Measurements from ENCODE around the gene HTR3B. TPM values are rescaled to one million over a fixed set of nuclear protein-coding genes. Genes with fewer than 3 reads are reported as not detected.

Gene HTR3B
- total and polyA plus RNA-seq, 7 donors = 0.07 TPM; not detected in 6

DNA sequence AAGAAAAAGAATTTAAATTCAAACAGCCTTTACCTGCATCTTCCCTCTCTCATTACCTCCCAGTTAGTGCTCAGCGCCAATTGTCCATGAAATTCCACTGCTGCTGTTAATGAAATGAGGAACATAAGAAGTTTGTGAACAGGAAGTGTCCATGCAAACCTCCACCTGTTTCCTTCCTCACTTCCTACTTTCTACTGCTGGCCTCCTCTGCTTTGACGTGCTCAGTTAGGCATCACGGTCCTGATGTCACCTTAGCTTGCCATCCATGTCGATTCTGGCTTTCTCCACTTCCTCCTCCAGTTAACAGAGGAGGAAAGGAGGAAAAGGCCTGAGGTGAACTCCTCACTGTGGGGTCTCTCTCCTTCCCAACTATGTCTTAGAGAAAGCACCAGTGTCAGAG, 43.4 kb downstream of the HTR3B start:
- Histone ChIP-seq H3K27me3 (peaks cover 0 to 17% (median 5%) of the 10 kb centered on the region in 3 donors), H3K27ac (no peak overlapping the region), H3K4me1 (no peaks in the 10 kb centered on the region), H3K9me3 (no peaks in the 10 kb centered on the region), H3K36me3 (no peaks in the 10 kb centered on the region), H3K4me3 (no peak overlapping the region)
- no peak for DNase-seq
- intact Hi-C loops (cut with DNase I) = no loop called here
- TF ChIP-seq EP300 (IDR thresholded peaks at IDR 0.05) = no peak
- no peak for TF ChIP-seq POLR2A (IDR thresholded peaks at IDR 0.05)
- TF ChIP-seq, protein P1, sequence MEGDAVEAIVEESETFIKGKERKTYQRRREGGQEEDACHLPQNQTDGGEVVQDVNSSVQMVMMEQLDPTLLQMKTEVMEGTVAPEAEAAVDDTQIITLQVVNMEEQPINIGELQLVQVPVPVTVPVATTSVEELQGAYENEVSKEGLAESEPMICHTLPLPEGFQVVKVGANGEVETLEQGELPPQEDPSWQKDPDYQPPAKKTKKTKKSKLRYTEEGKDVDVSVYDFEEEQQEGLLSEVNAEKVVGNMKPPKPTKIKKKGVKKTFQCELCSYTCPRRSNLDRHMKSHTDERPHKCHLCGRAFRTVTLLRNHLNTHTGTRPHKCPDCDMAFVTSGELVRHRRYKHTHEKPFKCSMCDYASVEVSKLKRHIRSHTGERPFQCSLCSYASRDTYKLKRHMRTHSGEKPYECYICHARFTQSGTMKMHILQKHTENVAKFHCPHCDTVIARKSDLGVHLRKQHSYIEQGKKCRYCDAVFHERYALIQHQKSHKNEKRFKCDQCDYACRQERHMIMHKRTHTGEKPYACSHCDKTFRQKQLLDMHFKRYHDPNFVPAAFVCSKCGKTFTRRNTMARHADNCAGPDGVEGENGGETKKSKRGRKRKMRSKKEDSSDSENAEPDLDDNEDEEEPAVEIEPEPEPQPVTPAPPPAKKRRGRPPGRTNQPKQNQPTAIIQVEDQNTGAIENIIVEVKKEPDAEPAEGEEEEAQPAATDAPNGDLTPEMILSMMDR (IDR thresholded peaks at IDR 0.05) = no peak
- no peak for TF ChIP-seq POLR2AphosphoS5 (IDR thresholded peaks at IDR 0.05)
- 44 to 72% methylated on average over 4 of the region's 4 CpGs for WGBS, 2 donors

DNA sequence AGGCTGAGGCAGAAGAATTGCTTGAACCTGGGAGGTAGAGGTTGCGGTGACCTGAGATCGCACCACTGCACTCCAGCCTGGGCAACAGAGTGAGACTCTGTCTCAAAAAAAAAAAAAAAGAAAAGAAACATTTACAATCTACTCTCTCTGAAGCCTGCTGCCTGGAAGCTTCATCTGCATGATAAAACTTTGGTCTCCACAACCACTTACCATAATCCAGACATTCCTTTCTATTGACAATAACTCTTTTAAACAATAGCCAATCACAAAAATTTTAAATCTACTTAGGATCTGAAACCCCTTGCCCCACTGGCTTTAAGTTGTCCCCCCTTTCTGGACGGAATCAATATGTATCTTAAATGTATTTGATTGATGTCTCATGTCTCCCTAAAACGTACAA, 45.3 kb downstream of the HTR3B start:
- no peak overlapping the region for H3K4me3 ChIP-seq
- WGBS, 2 donors = 85 to 89% methylated on average over 4 of the region's 4 CpGs

DNA sequence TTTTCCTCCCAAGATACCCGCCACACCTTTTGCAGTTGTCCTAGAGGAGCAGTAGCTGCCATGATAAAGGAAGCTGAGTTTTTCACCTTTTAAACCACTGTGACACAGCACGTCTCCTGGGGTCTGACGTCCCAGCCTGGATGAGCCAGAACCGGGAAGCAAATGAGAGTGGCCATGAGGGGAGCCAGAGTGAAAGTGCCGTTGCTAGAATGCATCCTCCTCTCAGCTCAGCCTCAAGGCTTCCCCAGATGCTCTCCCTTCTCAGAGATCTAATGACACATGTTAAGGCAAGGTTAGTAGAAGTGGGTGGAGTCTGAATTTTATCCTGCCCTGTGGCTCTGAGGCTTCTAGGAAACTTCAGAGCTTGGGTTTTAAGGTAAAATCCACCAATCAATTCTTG, 46.9 kb downstream of the HTR3B start:
- WGBS, 2 donors = 59 to 68% methylated on average over 5 of the region's 5 CpGs
- Histone ChIP-seq H3K27me3 (peaks cover 0 to 22% (median 5%) of the 10 kb centered on the region in 3 donors), H3K4me1 (no peaks in the 10 kb centered on the region), H3K9me3 (no peaks in the 10 kb centered on the region), H3K4me3 (no peak overlapping the region), H3K27ac (no peak overlapping the region), H3K36me3 (no peaks in the 10 kb centered on the region)
- no peak for TF ChIP-seq POLR2AphosphoS5 (IDR thresholded peaks at IDR 0.05)
- TF ChIP-seq, protein P1 (IDR thresholded peaks at IDR 0.05) = no peak
- TF ChIP-seq EP300 (IDR thresholded peaks at IDR 0.05) = no peak
- no peak for TF ChIP-seq POLR2A (IDR thresholded peaks at IDR 0.05)
- intact Hi-C loops (cut with DNase I) = no loop called here
- DNase-seq = no peak

More for the DNA sequence above, 45.3 kb downstream of the HTR3B start:
- no peaks in the 10 kb centered on the region for H3K9me3 ChIP-seq
- peaks cover 0 to 22% (median 5%) of the 10 kb centered on the region in 3 donors for H3K27me3 ChIP-seq
- H3K27ac ChIP-seq = no peak overlapping the region
- intact Hi-C loops (cut with DNase I) = no loop called here
- no peaks in the 10 kb centered on the region for H3K4me1 ChIP-seq
- H3K36me3 ChIP-seq = no peaks in the 10 kb centered on the region
- TF ChIP-seq, protein P1 (IDR thresholded peaks at IDR 0.05) = no peak
- no peak for TF ChIP-seq POLR2A (IDR thresholded peaks at IDR 0.05)
- DNase-seq = no peak

DNA sequence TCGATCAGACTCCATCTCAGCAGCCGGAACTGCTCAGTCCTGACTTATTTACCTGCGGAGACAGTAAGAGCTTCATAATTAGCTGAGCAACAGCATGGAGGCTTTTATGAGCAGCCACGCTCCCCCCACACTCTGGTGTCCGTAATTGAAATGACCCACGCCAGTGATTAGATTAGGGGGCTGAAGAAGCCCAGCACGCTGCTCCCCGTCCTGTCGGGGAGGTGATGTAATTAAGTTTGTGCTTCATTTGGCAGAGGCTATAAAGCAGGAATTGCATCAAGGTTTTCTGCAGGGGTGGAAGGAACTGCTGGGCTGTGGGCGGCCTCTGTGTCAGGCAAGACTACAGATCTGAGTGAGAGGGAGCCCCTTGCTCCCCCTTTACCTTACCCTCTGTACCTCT, 47.5 kb downstream of the HTR3B start:
- 31 to 60% methylated on average over 10 of the region's 10 CpGs for WGBS, 2 donors
- Histone ChIP-seq H3K4me3 (no peak overlapping the region), H3K27ac (no peak overlapping the region), H3K27me3 (peaks cover 0 to 22% (median 5%) of the 10 kb centered on the region in 3 donors), H3K9me3 (no peaks in the 10 kb centered on the region), H3K36me3 (no peaks in the 10 kb centered on the region), H3K4me1 (no peaks in the 10 kb centered on the region)
- no peak for DNase-seq
- intact Hi-C loops (cut with DNase I) = no loop called here
- TF ChIP-seq POLR2AphosphoS5 (IDR thresholded peaks at IDR 0.05) = no peak
- TF ChIP-seq, protein P1 (IDR thresholded peaks at IDR 0.05) = no peak
- TF ChIP-seq POLR2A (IDR thresholded peaks at IDR 0.05) = no peak
- no peak for TF ChIP-seq EP300 (IDR thresholded peaks at IDR 0.05)

DNA sequence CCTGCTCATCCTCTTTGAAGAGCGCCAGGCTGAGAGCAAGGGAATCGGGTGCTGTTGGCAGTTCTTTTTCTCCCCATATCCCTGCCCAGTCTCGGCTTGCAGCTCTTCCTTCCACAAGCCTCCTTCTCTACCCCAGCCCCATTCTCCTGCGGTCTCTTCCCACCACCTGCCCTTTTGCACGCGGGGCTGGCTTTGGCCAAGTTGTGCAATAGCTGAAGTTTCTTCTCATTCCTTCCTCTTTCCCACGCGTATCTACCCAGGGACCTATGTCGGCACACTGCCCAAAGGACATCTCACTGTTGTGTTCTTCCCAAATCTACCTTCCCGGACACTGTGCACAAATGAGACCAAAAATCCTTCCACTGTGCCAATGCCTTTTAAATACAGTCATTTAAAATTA, 48.0 kb downstream of the HTR3B start:
- Histone ChIP-seq H3K27ac (no peak overlapping the region), H3K9me3 (no peaks in the 10 kb centered on the region), H3K4me1 (no peaks in the 10 kb centered on the region), H3K27me3 (peaks cover 0 to 22% (median 5%) of the 10 kb centered on the region in 3 donors), H3K4me3 (no peak overlapping the region), H3K36me3 (no peaks in the 10 kb centered on the region)
- 65 to 85% methylated on average over 10 of the region's 10 CpGs for WGBS, 2 donors
- no peak for DNase-seq
- TF ChIP-seq, protein P1 (IDR thresholded peaks at IDR 0.05) = no peak
- TF ChIP-seq EP300 (IDR thresholded peaks at IDR 0.05) (no peak), POLR2A (IDR thresholded peaks at IDR 0.05) (no peak), POLR2AphosphoS5 (IDR thresholded peaks at IDR 0.05) (no peak)
- intact Hi-C loops (cut with DNase I) = no loop called here
